GM19395 (cell line): ENCODE measurements around the gene MYO1E.

ENCODE experiments used
- ATAC-seq: cut with Tn5 transposase; IDR thresholded peaks from one replicate; pipeline ENCODE4 v1.9.1; 2021; ENCODE audit warnings: mild to moderate bottlenecking, moderate library complexity; ENCODE audit not compliant: unreplicated experiment

MYO1E gene

DNA sequence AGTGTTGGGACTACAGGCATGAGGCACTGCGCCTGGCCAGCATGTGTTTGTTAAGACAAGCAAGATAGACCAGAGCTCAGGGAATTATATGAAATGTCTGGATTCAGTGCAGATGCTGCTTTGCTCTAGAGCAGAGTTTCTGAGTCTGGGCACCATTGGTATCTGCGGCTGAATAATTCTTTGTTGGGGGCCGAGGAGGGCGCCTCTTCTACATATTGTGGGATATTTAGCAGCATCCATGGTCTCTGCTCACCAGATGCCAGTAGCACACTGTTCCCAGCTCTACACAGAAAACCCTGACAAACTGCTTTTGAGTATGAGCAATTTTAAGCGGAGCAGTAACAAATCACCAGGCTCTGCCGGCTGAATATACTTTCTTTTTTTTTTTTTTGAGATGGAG lies 169.7 kb downstream of the MYO1E start:
- no peak for ATAC-seq

DNA sequence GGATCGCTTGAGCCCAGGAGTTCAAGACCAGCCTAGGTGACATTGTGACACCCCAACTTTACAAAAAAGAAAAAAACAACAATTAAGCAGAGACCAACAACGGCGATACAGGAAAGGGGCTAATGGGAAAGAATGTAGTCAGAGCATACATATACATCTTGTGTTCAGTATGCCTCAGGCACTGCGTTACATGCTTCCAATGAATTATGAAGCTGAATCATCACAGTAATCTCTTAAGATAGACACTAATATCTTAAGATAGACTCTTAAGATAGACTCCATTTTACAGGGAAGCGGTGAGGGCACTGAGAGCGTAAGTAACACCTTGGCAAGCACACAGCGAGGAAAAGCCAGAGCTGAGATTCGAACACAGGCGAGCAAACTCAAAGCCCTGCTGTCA lies 172.1 kb downstream of the MYO1E start:
- no peak for ATAC-seq

GRCh38 chr15:59199626-59200465 lies 172.8 kb downstream of the MYO1E start:
- no peak for ATAC-seq

DNA sequence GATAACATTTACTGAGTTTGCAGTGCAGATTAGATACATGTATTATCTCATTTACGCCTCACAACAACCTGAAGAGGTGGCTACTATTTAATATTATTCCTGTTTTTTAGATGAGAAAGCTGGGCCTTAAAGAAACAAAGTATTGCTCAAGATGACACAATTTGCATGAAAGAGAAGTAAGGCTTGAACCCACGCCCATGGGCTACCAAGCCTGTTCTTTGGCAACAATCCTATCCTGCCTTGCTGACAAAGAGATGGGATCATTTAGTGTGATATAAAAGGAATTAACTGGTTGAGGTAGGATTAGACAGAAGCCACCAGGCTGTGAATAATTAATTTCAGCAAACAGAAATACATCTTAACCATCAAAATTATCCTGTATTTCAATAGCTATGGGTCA lies 175.2 kb downstream of the MYO1E start:
- no peak for ATAC-seq

GRCh38 chr15:59196416-59196815 lies 176.3 kb downstream of the MYO1E start:
- ATAC-seq: no peak

DNA sequence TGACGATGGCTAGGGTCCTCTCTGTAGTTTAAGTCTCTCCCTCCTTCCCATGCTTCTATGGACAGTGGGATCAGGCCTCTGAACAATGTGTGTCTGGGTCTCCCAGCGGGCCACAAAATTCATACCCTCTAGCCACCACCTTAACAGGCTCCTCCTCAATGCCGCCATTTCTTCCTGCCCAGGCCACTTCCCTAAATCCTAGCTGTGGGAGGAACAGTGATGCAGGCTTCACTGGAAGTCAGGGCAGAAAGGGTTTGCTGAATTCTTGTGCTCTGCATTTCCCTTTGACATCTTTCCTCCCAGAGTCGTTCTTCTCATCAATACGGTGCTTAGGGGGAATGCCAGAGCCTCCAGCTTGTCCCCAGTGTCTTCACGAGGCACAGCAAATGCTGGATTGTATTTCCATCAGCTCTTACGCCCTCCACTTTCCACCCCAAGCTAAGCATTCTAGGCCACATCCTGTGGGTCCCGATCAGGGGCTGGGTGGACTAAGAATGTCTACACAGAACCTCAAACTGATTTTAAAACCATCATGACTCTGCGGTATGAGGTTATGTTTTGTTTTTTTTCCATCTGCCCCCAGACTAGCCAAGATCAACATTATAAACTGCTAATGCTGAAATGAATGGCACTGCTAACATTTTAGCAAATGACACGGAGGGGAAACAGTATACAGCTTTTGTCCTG lies 177.9 kb downstream of the MYO1E start:
- ATAC-seq: no peak

GRCh38 chr15:59191855-59192237 lies 180.8 kb downstream of the MYO1E start:
- no peak for ATAC-seq

DNA sequence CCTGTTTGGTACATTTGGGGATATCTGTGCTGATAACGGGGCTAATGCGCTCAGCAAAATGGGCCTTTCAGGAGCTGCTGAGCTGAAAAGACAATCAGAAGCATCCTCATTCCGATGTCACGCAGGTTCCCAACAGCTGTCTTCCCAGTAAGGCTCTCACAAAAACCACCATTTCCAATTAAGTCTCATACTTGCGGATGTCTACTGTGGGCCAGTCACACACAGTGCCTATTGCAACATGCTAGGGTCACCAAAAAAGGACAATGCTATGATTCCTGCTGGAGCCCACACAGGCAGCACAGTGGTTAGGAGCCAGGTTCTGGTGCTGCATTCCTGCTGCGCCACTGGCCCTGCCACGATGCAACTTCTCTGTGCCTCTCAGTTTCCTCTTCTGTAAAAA lies 182.4 kb downstream of the MYO1E start:
- no peak for ATAC-seq

DNA sequence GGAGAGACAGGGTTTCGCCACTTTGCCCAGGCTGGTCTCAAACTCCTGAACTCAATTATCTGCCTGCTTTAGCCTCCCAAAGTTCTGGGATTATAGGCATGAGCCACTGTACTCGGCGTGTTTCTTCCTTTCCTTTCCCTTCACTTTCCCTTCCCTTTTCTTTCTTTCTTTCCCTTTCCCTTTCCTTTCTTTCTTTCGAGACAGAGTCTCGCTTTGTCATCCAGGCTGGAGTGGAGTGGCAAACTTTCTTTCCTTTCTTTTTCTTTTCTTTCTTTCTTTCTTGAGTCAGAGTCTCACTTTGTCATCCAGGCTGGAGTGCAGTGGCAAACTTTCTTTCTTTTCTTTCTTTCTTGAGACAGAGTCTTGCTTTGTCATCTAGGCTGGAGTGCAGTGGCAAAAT lies 183.4 kb downstream of the MYO1E start:
- no peak for ATAC-seq

GRCh38 chr15:59186501-59186900 lies 186.2 kb downstream of the MYO1E start:
- no peak for ATAC-seq

DNA sequence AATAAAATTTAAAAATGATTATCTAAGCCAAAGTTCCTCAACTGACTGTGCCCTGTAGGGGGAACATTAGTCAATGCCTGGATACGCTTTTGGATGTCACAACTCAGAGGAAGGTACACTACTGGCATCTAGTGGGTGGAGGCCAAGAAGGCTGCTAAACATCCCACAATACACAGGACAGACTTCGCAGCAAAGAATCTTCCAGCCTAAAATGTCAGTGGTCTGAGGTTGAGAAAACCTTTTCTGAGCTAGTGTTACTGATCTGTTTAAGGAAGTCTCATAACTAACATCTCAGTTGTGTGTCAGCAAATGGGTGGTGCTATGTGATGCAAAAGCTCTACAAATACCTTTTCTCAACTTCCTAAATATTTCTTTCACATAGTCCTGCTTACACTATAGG lies 186.9 kb downstream of the MYO1E start:
- ATAC-seq: no peak

- no peak for ATAC-seq
Measured at GRCh38 chr15:59180945-59181600, 191.6 kb downstream of the MYO1E start.

- ATAC-seq: no peak
Measured at GRCh38 chr15:59179717-59180116, 193.0 kb downstream of the MYO1E start.

GRCh38 chr15:59178151-59178695 lies 194.4 kb downstream of the MYO1E start:
- ATAC-seq: no peak

DNA sequence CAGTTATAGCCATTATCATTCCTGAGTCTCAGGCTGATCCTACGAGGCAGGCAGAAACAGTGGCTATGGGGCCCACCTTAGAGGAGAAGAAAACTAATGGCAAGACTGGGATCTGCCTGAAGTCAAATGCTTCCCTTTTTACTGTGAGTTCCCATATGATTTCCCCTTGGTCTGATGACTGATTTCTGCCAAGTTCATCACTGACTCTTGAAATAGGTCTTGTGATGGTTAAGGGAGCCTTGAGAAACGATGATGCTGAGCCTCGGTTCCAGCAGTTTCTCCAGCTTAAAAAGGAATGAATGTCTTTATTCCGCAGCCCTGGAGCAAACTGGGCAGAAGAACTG lies 195.4 kb downstream of the MYO1E start:
- no peak for ATAC-seq

DNA sequence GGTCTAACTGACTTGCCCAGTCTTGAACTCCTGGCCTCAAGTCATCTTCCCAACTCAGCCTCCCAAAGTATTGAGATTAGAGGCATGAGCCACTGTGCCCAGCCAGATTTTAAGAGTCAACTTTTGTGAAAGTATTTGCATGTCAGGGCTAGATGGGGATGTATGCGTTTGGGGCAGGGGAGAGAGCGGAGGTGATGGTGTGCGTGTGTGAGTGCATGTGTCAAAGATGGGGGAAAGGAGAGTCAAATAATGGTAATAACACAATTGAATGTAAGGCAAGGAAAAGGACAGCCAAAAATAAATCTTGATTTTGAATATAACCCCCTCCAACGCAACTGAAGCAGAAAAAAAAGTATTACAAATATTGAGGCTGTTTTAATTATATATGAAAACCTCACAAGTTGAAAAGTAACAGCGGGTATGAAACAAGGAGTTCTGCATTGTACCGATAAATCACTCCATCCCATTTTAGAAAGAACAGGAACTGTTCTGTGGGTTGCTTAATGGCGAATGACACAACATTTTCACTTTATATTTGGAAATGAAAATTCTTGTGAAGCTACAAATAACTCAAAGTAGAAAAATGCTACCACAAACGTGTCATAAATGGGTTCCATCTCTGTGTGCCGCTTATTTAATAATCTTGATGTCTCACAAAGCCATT lies 195.9 kb downstream of the MYO1E start:
- no peak for ATAC-seq

DNA sequence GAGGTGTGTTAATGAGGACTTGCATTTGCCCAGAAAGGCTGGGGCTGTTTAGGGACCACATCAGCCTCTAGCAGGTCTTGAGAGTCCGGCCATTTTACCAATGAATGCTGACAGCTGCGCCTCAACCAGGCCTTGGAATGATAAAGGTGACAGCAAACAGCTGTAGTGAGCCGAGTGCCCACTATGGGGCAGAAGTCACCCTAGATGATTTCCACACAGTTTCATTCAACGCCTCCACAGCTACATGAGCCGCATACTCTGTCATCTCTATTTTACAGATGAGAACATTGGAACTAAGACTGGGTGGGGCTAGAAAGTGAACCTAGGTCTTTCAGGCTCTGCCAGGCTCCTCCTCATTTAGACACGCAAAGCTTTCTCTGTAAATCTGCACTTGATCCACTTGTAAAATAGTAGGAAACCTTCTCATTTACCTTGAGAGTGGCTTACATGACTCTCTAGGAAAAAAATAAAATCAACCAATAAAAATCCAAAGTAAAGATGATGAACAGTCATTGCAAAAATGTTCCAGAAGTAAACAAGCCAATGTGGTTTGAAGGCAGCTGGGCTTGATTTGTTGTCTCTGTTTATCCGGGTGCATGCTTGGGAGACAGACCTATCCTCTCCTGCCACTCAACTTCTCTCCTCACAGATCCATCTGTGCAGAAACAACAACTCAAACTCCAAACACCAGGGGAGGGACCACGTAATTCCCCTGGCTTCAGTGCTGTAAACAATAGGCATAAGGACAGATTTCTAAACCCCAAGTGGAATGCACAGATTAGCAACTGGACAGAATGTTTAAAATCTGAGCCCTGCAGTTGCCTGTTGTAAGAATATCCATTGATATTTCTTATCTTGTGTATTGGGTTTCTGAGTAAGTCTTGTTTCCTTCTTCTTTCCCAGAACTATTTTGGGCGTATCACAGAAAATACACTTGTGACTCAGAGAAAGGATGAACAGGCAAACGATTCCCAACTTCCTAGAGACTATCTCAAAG lies 197.5 kb downstream of the MYO1E start:
- ATAC-seq: no peak

- no peak for ATAC-seq
Measured at GRCh38 chr15:59174151-59174834, 198.4 kb downstream of the MYO1E start.

GRCh38 chr15:59173194-59173593 lies 199.5 kb downstream of the MYO1E start:
- no peak for ATAC-seq
